ENCODE measurements around the gene CNDP2. TPM values are rescaled to one million over a fixed set of nuclear protein-coding genes. Genes with fewer than 3 reads are reported as not detected.

Gene CNDP2
- total RNA-seq, 1 donor from 2014 or later, result 197 TPM

DNA sequence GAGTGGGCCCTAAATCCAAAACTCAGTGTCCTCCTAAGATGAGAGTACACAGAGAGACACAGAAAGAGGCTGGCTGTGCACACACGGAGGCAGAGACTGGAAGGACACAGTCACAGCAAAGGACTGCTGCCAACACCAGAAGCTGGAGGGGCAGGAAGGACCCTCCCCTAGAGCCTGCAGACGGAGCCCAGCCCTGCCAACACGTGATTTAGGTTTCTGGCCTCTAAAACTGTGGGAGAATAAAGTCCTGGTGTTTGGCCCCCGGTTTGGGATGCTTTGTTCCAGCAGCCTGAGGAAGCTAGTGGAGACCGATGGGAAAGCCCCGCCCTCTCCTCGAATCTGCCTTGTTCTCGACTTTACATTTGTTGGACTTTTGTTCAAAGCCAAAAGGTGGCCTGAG lies 48.7 kb downstream of the CNDP2 start:
- H3K4me3 Mint-ChIP-seq, result no peak overlapping the region
- peaks cover 16% of the 10 kb centered on the region for H3K4me1 Mint-ChIP-seq (ENCODE audit: unreplicated experiment)
- H3K9me3 Mint-ChIP-seq, result peaks cover 7% of the 10 kb centered on the region
- no peaks in the 10 kb centered on the region for H3K27me3 Mint-ChIP-seq
- no peak for DNase-seq (ENCODE audit: extremely low spot score, unreplicated experiment)
- no peak for TF ChIP-seq CTCF (conservative IDR thresholded peaks at IDR 0.05)
- H3K36me3 Mint-ChIP-seq, result no peaks in the 10 kb centered on the region
- no peak overlapping the region for H3K27ac Mint-ChIP-seq

GRCh38 chr18:74546007-74546406 lies 49.8 kb downstream of the CNDP2 start:
- peaks cover 7% of the 10 kb centered on the region for H3K9me3 Mint-ChIP-seq
- no peak for TF ChIP-seq CTCF (conservative IDR thresholded peaks at IDR 0.05)
- no peak overlapping the region for H3K27ac Mint-ChIP-seq
- no peaks in the 10 kb centered on the region for H3K36me3 Mint-ChIP-seq
- DNase-seq (ENCODE audit: extremely low spot score, unreplicated experiment), result no peak
- peaks cover 13% of the 10 kb centered on the region for H3K4me1 Mint-ChIP-seq (ENCODE audit: unreplicated experiment)
- no peak overlapping the region for H3K4me3 Mint-ChIP-seq
- no peaks in the 10 kb centered on the region for H3K27me3 Mint-ChIP-seq

DNA sequence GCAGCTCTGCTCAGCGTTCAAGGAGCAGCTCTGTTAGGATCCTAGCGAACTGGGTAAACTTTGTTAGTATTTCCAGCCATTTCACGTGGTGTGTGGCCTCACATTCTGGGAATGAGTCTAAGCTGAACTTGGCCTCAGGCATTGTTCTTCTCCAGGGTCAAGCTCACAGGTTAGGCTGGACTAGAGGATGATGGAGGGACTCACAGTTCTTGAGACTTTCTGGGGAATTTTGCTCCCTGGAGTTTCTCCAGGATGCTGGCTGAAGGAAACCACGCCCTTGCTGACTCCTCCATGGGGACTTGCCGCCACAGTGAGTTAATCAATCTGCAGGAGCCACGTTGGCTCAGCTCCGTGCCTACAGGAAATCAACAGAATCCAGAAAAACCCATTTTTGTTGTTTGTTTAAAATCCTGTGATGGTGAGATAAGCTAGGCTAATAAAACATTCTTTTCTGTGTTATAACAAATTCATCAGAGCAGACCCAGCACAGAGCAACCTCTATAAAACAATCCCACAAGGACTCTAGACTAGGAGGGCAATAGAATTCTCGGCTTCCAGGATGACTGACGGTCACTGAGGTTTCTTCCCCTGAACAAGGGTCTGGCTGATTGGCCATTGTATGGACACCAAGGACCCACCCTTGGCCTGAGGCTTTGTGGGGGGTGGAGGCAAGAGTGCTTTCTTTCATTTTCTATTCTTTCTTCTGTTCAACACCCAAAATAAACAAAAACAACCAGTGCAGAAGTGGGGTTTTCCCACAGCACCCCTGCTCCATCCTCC lies 50.8 kb downstream of the CNDP2 start:
- H3K36me3 Mint-ChIP-seq, result peaks cover 2% of the 10 kb centered on the region
- H3K27me3 Mint-ChIP-seq, result peaks cover 2% of the 10 kb centered on the region
- H3K9me3 Mint-ChIP-seq, result peaks cover 9% of the 10 kb centered on the region
- H3K27ac Mint-ChIP-seq, result peak overlapping the region; percentile 39
- peaks cover 17% of the 10 kb centered on the region for H3K4me1 Mint-ChIP-seq (ENCODE audit: unreplicated experiment)
- DNase-seq (ENCODE audit: extremely low spot score, unreplicated experiment), result no peak
- no peak overlapping the region for H3K4me3 Mint-ChIP-seq
- TF ChIP-seq CTCF (conservative IDR thresholded peaks at IDR 0.05), result no peak

DNA sequence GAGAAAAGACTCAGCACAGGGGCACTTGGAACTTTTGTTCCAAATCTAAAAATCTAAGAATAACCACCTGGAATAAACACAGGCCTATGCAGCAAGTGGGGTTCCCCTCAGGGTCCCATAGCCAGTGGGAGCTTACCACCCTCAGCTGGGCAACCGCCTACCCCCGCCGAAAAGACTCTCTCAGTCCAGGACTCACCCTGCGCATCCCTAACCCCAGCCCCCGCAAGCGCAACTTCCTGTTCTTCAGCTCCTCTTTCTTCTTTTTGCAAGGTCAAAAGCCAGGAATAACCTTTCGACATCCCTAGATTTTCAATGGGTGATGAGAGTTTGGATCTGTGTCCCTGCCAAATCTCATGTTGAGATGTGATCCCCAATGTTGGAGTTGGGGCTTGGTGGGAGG lies 51.7 kb downstream of the CNDP2 start:
- Mint-ChIP-seq H3K27me3 (peaks cover 3% of the 10 kb centered on the region), H3K4me3 (no peak overlapping the region), H3K4me1 (ENCODE audit: unreplicated experiment) (peaks cover 11% of the 10 kb centered on the region), H3K9me3 (peaks cover 11% of the 10 kb centered on the region), H3K27ac (no peak overlapping the region), H3K36me3 (peaks cover 4% of the 10 kb centered on the region)
- no peak for TF ChIP-seq CTCF (conservative IDR thresholded peaks at IDR 0.05)
- DNase-seq (ENCODE audit: extremely low spot score, unreplicated experiment), result no peak

GRCh38 chr18:74549591-74550104 lies 53.5 kb downstream of the CNDP2 start:
- peaks cover 16% of the 10 kb centered on the region for H3K27me3 Mint-ChIP-seq
- no peak overlapping the region for H3K27ac Mint-ChIP-seq
- no peak for TF ChIP-seq CTCF (conservative IDR thresholded peaks at IDR 0.05)
- peaks cover 11% of the 10 kb centered on the region for H3K9me3 Mint-ChIP-seq
- peaks cover 4% of the 10 kb centered on the region for H3K36me3 Mint-ChIP-seq
- no peak overlapping the region for H3K4me3 Mint-ChIP-seq
- H3K4me1 Mint-ChIP-seq (ENCODE audit: unreplicated experiment), result peaks cover 11% of the 10 kb centered on the region
- no peak for DNase-seq (ENCODE audit: extremely low spot score, unreplicated experiment)

All from type B pancreatic cell (in vitro differentiated cells).